NCI-H748 (cell line): ENCODE results near the gene FRMD6.
"Not testable (repeated sequence)": the region's sequence is repeated elsewhere in the genome, so short reads cannot be mapped to it uniquely, and the experiment has no call there.

Source experiments
- DNase-seq: peaks from one replicate; lab custom pipeline; 2025; ENCODE audit not compliant: unreplicated experiment; lab: John Stamatoyannopoulos, UW

Gene FRMD6

GRCh38 chr14:51628238-51628637 is 23.5 kb upstream of the FRMD6 start:
- DNase-seq = no peak

- DNase-seq = no peak
Observed at GRCh38 chr14:51630987-51631386, 20.7 kb upstream of the FRMD6 start.

- DNase-seq = not testable (repeated sequence)
Observed at GRCh38 chr14:51633298-51633697, 18.4 kb upstream of the FRMD6 start.

- DNase-seq = no peak
Observed at GRCh38 chr14:51636109-51636508, 15.6 kb upstream of the FRMD6 start.

- DNase-seq = no peak
Observed at GRCh38 chr14:51638071-51638944, 13.4 kb upstream of the FRMD6 start.

GRCh38 chr14:51639668-51640316 is 11.9 kb upstream of the FRMD6 start:
- no peak for DNase-seq

GRCh38 chr14:51643140-51643539 is 8.6 kb upstream of the FRMD6 start:
- no peak for DNase-seq

- no peak for DNase-seq
Observed at GRCh38 chr14:51644217-51644933, 7.3 kb upstream of the FRMD6 start.

GRCh38 chr14:51648296-51648695 is 3.4 kb upstream of the FRMD6 start:
- no peak for DNase-seq

- DNase-seq = peak; percentile 27
Observed at GRCh38 chr14:51650716-51651387, 858 bp upstream of the FRMD6 start.

GRCh38 chr14:51652168-51653078 is 713 bp downstream of the FRMD6 start:
- DNase-seq = peak; percentile 80

- DNase-seq = peak; percentile 37
Observed at GRCh38 chr14:51653079-51653774, 1.5 kb downstream of the FRMD6 start.

- DNase-seq = no peak
Observed at GRCh38 chr14:51653775-51654532, 2.2 kb downstream of the FRMD6 start.

- no peak for DNase-seq
Observed at GRCh38 chr14:51654533-51654845, 2.8 kb downstream of the FRMD6 start.

- DNase-seq = no peak
Observed at GRCh38 chr14:51657762-51658161, 6.1 kb downstream of the FRMD6 start.

- no peak for DNase-seq
Observed at GRCh38 chr14:51658441-51659173, 6.9 kb downstream of the FRMD6 start.

GRCh38 chr14:51660741-51661140 is 9.0 kb downstream of the FRMD6 start:
- DNase-seq = no peak

GRCh38 chr14:51661504-51661903 is 9.8 kb downstream of the FRMD6 start:
- DNase-seq = no peak
